HL-60 (cell line): ENCODE measurements around the gene PPIG.

Experiments
- POLR2AphosphoS5 ChIP-seq: IDR thresholded peaks from 2 replicates; pipeline ENCODE4 v1.6.1; 2012; ENCODE audit warnings: low read depth
- TF ChIP-seq, protein P1 (sequence below): IDR thresholded peaks from one replicate; pipeline ENCODE4 v1.5.1; 2011; ENCODE audit warnings: low read length, control low read depth, inconsistent platforms; ENCODE audit not compliant: insufficient read depth
- TF ChIP-seq, protein P2 (sequence below): IDR thresholded peaks from 2 replicates; pipeline ENCODE4 v1.6.1; 2012; ENCODE audit warnings: low read depth; ENCODE audit not compliant: insufficient replicate concordance

DNA sequence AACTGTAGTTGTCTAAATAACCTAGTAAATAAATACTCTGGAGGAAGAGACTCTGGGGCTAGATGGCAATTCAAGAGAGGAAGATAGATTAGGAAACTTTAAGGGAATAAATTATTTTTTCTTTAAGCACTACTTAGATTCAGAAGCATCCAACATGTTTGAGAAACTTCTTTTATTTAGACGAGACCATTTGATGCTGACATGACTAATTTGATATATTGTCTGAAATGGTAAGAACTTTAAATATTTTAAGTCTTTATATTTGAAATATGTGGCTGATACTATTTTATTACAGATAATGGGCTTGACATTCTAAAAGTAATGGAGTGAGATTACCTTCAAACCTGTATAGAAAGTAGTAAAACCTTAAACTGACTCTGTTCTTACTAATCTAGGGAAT lies 36.4 kb downstream of the PPIG start:
- TF ChIP-seq, protein P1, sequence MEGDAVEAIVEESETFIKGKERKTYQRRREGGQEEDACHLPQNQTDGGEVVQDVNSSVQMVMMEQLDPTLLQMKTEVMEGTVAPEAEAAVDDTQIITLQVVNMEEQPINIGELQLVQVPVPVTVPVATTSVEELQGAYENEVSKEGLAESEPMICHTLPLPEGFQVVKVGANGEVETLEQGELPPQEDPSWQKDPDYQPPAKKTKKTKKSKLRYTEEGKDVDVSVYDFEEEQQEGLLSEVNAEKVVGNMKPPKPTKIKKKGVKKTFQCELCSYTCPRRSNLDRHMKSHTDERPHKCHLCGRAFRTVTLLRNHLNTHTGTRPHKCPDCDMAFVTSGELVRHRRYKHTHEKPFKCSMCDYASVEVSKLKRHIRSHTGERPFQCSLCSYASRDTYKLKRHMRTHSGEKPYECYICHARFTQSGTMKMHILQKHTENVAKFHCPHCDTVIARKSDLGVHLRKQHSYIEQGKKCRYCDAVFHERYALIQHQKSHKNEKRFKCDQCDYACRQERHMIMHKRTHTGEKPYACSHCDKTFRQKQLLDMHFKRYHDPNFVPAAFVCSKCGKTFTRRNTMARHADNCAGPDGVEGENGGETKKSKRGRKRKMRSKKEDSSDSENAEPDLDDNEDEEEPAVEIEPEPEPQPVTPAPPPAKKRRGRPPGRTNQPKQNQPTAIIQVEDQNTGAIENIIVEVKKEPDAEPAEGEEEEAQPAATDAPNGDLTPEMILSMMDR: no peak
- TF ChIP-seq, protein P2, sequence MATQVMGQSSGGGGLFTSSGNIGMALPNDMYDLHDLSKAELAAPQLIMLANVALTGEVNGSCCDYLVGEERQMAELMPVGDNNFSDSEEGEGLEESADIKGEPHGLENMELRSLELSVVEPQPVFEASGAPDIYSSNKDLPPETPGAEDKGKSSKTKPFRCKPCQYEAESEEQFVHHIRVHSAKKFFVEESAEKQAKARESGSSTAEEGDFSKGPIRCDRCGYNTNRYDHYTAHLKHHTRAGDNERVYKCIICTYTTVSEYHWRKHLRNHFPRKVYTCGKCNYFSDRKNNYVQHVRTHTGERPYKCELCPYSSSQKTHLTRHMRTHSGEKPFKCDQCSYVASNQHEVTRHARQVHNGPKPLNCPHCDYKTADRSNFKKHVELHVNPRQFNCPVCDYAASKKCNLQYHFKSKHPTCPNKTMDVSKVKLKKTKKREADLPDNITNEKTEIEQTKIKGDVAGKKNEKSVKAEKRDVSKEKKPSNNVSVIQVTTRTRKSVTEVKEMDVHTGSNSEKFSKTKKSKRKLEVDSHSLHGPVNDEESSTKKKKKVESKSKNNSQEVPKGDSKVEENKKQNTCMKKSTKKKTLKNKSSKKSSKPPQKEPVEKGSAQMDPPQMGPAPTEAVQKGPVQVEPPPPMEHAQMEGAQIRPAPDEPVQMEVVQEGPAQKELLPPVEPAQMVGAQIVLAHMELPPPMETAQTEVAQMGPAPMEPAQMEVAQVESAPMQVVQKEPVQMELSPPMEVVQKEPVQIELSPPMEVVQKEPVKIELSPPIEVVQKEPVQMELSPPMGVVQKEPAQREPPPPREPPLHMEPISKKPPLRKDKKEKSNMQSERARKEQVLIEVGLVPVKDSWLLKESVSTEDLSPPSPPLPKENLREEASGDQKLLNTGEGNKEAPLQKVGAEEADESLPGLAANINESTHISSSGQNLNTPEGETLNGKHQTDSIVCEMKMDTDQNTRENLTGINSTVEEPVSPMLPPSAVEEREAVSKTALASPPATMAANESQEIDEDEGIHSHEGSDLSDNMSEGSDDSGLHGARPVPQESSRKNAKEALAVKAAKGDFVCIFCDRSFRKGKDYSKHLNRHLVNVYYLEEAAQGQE: no peak
- no peak for TF ChIP-seq POLR2AphosphoS5
